Endodermal cell (in vitro differentiated cells): ENCODE results near the gene SAMD11. TPM values are rescaled to one million over a fixed set of nuclear protein-coding genes. Genes with fewer than 3 reads are reported as not detected.

Experiments
- DNase-seq: peaks from one replicate; pipeline ENCODE4 v3.0.0-alpha.2; 2017
- H3K27ac ChIP-seq: 2 replicates; pipeline ENCODE4 v1.5.1; 2013; ENCODE audit warnings: mild to moderate bottlenecking, low read depth, low read length, moderate library complexity
- H3K27me3 ChIP-seq: 2 replicates; pipeline ENCODE4 v1.6.1; 2013; ENCODE audit warnings: mild to moderate bottlenecking, low read length, moderate library complexity; ENCODE audit not compliant: insufficient read depth, control insufficient read depth, poor library complexity, severe bottlenecking
- H3K36me3 ChIP-seq: 2 replicates; pipeline ENCODE4 v1.7.0; 2013; ENCODE audit warnings: mild to moderate bottlenecking, low read length, moderate library complexity; ENCODE audit not compliant: control insufficient read depth, insufficient read depth
- H3K4me1 ChIP-seq: one replicate; pipeline ENCODE4 v1.7.0; 2013; ENCODE audit warnings: low read length; ENCODE audit not compliant: control insufficient read depth, insufficient read depth
- H3K4me3 ChIP-seq: 2 replicates; pipeline ENCODE4 v1.5.1; 2013; ENCODE audit warnings: mild to moderate bottlenecking, low read length, moderate library complexity
- H3K9ac ChIP-seq: 2 replicates; pipeline ENCODE4 v1.6.1; 2013; ENCODE audit warnings: mild to moderate bottlenecking, low read length, moderate library complexity; ENCODE audit not compliant: poor library complexity, severe bottlenecking; ENCODE audit errors: extremely low read depth
- H3K9me3 ChIP-seq: 2 replicates; pipeline ENCODE4 v1.6.1; 2013; ENCODE audit warnings: mild to moderate bottlenecking, low read length, moderate library complexity; ENCODE audit not compliant: control insufficient read depth
- H3K27ac Mint-ChIP-seq: 2 replicates; pipeline ENCODE4 v1.8.0; 2020; ENCODE audit warnings: mixed read lengths
- H3K27me3 Mint-ChIP-seq: 2 replicates; pipeline ENCODE4 v1.8.0; 2021; ENCODE audit warnings: mild to moderate bottlenecking, mixed read lengths; ENCODE audit not compliant: insufficient read depth
- H3K36me3 Mint-ChIP-seq: 2 replicates; pipeline ENCODE4 v1.8.0; 2020; ENCODE audit warnings: low read depth, mixed read lengths
- H3K4me1 Mint-ChIP-seq: 2 replicates; pipeline ENCODE4 v1.8.0; 2020; ENCODE audit warnings: mixed read lengths
- H3K4me3 Mint-ChIP-seq: 2 replicates; pipeline ENCODE4 v1.8.0; 2020; ENCODE audit warnings: mild to moderate bottlenecking, moderate library complexity, mixed read lengths
- H3K9me3 Mint-ChIP-seq: 2 replicates; pipeline ENCODE4 v1.8.0; 2020; ENCODE audit warnings: mild to moderate bottlenecking, mixed read lengths
- WGBS, 2 experiments: methylation state at CpG; one replicate each; pipeline versions ENCODE4 v1.1.5 to v1.1.7; 2013; ENCODE audit warnings: missing lambda C conversion rate in 2 of 2, mixed read lengths in 1 of 2; ENCODE audit not compliant: insufficient coverage in 1 of 2, insufficient read length in 1 of 2; 5-methylcytosine and 5-hydroxymethylcytosine counted together
- total RNA-seq, 2 donors: library from RNA; stranded (reverse); fragmentation: NEBNext Ultra II Directional in 1 of 2; extraction: Animal tissue kit (Norgen Biotek cat#: 25700) in 1 of 2; gene quantifications; 2 replicates in 1 of 2; 3 replicates in 1 of 2; pipeline ENCODE4 v1.2.1, GENCODE V29; 2021
- TF ChIP-seq, protein P1 (sequence below): fragments of 200-600 bp; sonication (generic); conservative IDR thresholded peaks from 2 replicates; pipeline ENCODE4 v1.5.0; 2021; ENCODE audit warnings: antibody characterized with exemption, mild to moderate bottlenecking

Gene SAMD11
- total RNA-seq, 2 donors from 2014 or later = 152 to 156 TPM

DNA sequence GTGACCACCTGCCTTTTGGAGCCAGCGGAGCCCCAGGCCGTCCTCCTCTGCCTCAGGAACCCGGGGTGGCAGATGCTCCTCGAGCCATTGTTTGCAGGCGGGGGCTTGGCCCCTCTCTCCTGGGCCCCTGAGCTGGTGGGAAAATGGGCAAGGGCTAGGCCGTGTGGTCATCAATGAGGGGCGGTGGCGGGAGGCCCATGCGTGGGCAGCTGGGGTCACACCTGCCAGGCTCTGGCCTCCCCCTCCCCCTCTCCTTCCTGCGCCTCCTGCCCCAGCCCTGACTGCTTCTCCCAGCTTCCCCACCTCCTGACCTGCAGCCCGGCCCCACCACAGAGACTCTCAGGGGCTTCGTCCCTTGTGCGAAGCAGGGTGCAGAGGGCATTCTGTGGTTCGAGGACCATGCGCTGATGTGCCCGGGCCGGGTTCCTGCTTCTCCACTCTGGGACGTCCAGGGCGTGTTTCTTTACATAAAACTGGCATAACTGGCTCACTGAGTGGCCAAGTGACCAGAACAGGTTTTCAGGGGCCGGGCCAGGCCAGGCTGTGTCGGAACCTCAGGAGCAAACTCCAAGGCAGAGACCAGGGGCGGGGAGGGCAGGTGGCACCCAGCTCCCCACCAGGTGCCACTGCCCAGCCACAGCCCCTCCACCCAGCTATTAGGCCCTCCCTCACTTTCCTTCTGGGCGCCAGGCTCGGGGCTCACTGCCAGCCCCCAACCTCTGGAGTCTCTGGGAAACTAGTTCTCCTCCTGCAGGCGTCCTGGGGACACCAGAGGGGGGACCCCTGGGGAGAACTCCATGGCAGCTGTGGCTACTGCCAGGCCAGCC lies 9.3 kb downstream of the SAMD11 start:
- Mint-ChIP-seq H3K36me3 (peaks cover 12% of the 10 kb centered on the region), H3K27me3 (peaks cover 51% of the 10 kb centered on the region), H3K4me1 (peaks cover 20% of the 10 kb centered on the region), H3K9me3 (no peaks in the 10 kb centered on the region), H3K4me3 (no peak overlapping the region), H3K27ac (no peak overlapping the region)
- peaks cover 38% of the 10 kb centered on the region for H3K27me3 ChIP-seq
- no peaks in the 10 kb centered on the region for H3K9me3 ChIP-seq
- no peak for DNase-seq
- peaks cover 12% of the 10 kb centered on the region for H3K4me1 ChIP-seq
- 75 to 83% methylated on average over 12 to 25 of the region's 25 CpGs for WGBS, 2 experiments
- no peak overlapping the region for H3K27ac ChIP-seq
- H3K4me3 ChIP-seq = no peak overlapping the region
- H3K36me3 ChIP-seq = no peaks in the 10 kb centered on the region
- TF ChIP-seq, protein P1, sequence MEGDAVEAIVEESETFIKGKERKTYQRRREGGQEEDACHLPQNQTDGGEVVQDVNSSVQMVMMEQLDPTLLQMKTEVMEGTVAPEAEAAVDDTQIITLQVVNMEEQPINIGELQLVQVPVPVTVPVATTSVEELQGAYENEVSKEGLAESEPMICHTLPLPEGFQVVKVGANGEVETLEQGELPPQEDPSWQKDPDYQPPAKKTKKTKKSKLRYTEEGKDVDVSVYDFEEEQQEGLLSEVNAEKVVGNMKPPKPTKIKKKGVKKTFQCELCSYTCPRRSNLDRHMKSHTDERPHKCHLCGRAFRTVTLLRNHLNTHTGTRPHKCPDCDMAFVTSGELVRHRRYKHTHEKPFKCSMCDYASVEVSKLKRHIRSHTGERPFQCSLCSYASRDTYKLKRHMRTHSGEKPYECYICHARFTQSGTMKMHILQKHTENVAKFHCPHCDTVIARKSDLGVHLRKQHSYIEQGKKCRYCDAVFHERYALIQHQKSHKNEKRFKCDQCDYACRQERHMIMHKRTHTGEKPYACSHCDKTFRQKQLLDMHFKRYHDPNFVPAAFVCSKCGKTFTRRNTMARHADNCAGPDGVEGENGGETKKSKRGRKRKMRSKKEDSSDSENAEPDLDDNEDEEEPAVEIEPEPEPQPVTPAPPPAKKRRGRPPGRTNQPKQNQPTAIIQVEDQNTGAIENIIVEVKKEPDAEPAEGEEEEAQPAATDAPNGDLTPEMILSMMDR = no peak
- H3K9ac ChIP-seq = no peak overlapping the region

DNA sequence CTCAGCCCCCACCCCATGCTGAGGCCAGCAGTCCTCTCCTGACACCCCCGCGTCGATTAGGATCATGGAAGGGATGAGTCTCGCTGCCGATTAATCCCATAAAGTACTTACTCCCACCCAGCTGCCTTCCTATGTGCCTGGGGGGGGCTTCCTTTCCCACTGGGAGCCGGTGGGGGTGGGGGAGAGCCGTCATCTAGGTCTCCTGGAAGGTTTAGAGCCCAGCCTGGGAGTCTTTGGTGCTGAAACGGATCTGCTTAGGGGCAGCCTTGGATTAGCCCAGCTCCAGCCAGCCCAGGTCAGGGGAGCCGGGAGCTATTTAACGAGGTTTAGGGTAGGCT lies 9.8 kb downstream of the SAMD11 start:
- Mint-ChIP-seq H3K27ac (no peak overlapping the region), H3K4me3 (no peak overlapping the region), H3K27me3 (peaks cover 53% of the 10 kb centered on the region), H3K4me1 (peaks cover 23% of the 10 kb centered on the region), H3K36me3 (peaks cover 12% of the 10 kb centered on the region), H3K9me3 (no peaks in the 10 kb centered on the region)
- TF ChIP-seq, protein P1 = no peak
- DNase-seq = peak; percentile 53
- H3K4me3 ChIP-seq = no peak overlapping the region
- WGBS, 2 experiments = 20 to 46% methylated on average over 1 to 10 of the region's 10 CpGs
- H3K4me1 ChIP-seq = peaks cover 12% of the 10 kb centered on the region
- no peaks in the 10 kb centered on the region for H3K36me3 ChIP-seq
- H3K9ac ChIP-seq = no peak overlapping the region
- no peaks in the 10 kb centered on the region for H3K9me3 ChIP-seq
- peaks cover 32% of the 10 kb centered on the region for H3K27me3 ChIP-seq
- no peak overlapping the region for H3K27ac ChIP-seq

DNA sequence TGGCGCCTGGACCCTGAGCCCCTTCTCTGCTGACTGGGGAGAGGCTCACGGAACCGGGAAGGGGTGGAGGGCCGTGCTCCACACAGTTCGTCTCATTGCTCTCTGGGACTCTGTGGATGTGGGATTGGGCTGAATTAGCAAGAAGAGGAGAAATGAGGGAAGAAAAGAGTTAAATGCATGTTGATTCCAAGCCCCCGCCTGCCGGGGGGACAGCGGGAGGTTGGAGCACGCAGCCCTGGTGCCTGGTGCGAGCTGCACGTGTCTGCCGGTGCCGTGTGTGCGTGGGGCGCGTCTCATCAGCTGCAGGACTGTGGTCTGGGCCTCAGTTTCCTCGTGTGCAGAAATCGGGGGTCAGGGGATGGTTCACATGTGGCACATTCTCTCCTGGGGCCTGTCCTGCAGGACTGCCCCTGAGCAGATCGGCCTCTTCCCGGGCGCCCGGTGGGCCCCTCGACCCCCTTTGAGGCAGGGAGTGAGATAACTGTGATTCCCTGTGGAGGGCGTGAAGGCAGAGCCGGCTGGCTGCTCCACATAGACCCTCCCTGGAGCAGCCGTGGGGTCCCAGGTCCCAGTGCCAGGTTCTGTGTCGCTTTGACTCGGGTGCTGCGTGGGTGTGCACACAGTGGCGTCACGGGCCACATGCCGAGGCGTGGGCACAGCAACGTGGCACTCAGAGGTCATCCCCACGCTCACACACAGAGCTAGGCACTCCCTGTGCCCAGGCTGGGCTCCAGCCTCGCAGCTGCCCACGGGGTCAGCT lies 11.4 kb downstream of the SAMD11 start:
- Histone ChIP-seq H3K27ac (no peak overlapping the region), H3K4me3 (no peak overlapping the region)

More for the DNA sequence above, 11.4 kb downstream of the SAMD11 start:
- DNase-seq = peak; percentile 56
- Histone ChIP-seq H3K36me3 (no peaks in the 10 kb centered on the region), H3K4me1 (peaks cover 23% of the 10 kb centered on the region), H3K27me3 (peaks cover 27% of the 10 kb centered on the region), H3K9me3 (no peaks in the 10 kb centered on the region), H3K9ac (no peak overlapping the region)
- H3K27me3 Mint-ChIP-seq = peaks cover 44% of the 10 kb centered on the region
- WGBS, 2 experiments = 19% methylated on average over 11 to 37 of the region's 37 CpGs
- TF ChIP-seq, protein P1 = no peak
- no peaks in the 10 kb centered on the region for H3K9me3 Mint-ChIP-seq
- H3K27ac Mint-ChIP-seq = peak overlapping the region; percentile 78
- H3K4me3 Mint-ChIP-seq = peak overlapping the region; percentile 36
- H3K36me3 Mint-ChIP-seq = peaks cover 5% of the 10 kb centered on the region
- peaks cover 31% of the 10 kb centered on the region for H3K4me1 Mint-ChIP-seq
